ENCODE data around the gene OCA2.
"Not testable (repeated sequence)": the region's sequence is repeated elsewhere in the genome, so short reads cannot be mapped to it uniquely, and the experiment has no call there.

The OCA2 gene

GRCh38 chr15:27768732-27769475 lies 330.2 kb downstream of the OCA2 start:
- Mint-ChIP-seq H3K4me1 (peaks cover 5% of the 10 kb centered on the region), H3K27ac (no peak overlapping the region), H3K36me3 (ENCODE audit: low read depth) (no peaks in the 10 kb centered on the region), H3K27me3 (ENCODE audit: low read depth, poor library complexity) (peaks cover 4% of the 10 kb centered on the region), H3K4me3 (no peak overlapping the region), H3K9me3 (peaks cover 17% of the 10 kb centered on the region)
- no peak for DNase-seq
- no peak for TF ChIP-seq CTCF (IDR thresholded peaks at IDR 0.05)

- Mint-ChIP-seq H3K4me3 (no peak overlapping the region), H3K4me1 (peaks cover 5% of the 10 kb centered on the region), H3K9me3 (peaks cover 17% of the 10 kb centered on the region), H3K27ac (no peak overlapping the region), H3K36me3 (ENCODE audit: low read depth) (no peaks in the 10 kb centered on the region), H3K27me3 (ENCODE audit: low read depth, poor library complexity) (peaks cover 4% of the 10 kb centered on the region)
- no peak for DNase-seq
- no peak for TF ChIP-seq CTCF (IDR thresholded peaks at IDR 0.05)
These were observed 331.0 kb downstream of the OCA2 start for GRCh38 chr15:27767918-27768640.

GRCh38 chr15:27767430-27767829 lies 331.7 kb downstream of the OCA2 start:
- H3K36me3 Mint-ChIP-seq (ENCODE audit: low read depth); H3K27ac Mint-ChIP-seq; H3K27me3 Mint-ChIP-seq (ENCODE audit: low read depth, poor library complexity); DNase-seq; H3K4me3 Mint-ChIP-seq; H3K4me1 Mint-ChIP-seq: not testable (repeated sequence)
- H3K9me3 Mint-ChIP-seq: peaks cover 17% of the 10 kb centered on the region

- Mint-ChIP-seq H3K9me3 (peaks cover 12% of the 10 kb centered on the region), H3K36me3 (ENCODE audit: low read depth) (no peaks in the 10 kb centered on the region), H3K27me3 (ENCODE audit: low read depth, poor library complexity) (no peaks in the 10 kb centered on the region), H3K4me3 (no peak overlapping the region), H3K27ac (no peak overlapping the region), H3K4me1 (peaks cover 5% of the 10 kb centered on the region)
- DNase-seq: no peak
- no peak for TF ChIP-seq CTCF (IDR thresholded peaks at IDR 0.05)
These were observed 334.8 kb downstream of the OCA2 start for GRCh38 chr15:27764339-27764738.

GRCh38 chr15:27763514-27763913 lies 335.6 kb downstream of the OCA2 start:
- Mint-ChIP-seq H3K27me3 (ENCODE audit: low read depth, poor library complexity) (peaks cover 3% of the 10 kb centered on the region), H3K9me3 (peaks cover 11% of the 10 kb centered on the region), H3K27ac (peak overlapping the region; percentile 44), H3K36me3 (ENCODE audit: low read depth) (no peaks in the 10 kb centered on the region), H3K4me1 (peaks cover 4% of the 10 kb centered on the region), H3K4me3 (no peak overlapping the region)
- DNase-seq: no peak
- TF ChIP-seq CTCF (IDR thresholded peaks at IDR 0.05): no peak

- peaks cover 7% of the 10 kb centered on the region for H3K9me3 Mint-ChIP-seq
- no peak overlapping the region for H3K4me3 Mint-ChIP-seq
- H3K36me3 Mint-ChIP-seq (ENCODE audit: low read depth): no peaks in the 10 kb centered on the region
- no peaks in the 10 kb centered on the region for H3K4me1 Mint-ChIP-seq
- TF ChIP-seq CTCF (IDR thresholded peaks at IDR 0.05): no peak
- H3K27ac Mint-ChIP-seq: no peak overlapping the region
- no peak for DNase-seq
- peaks cover 5% of the 10 kb centered on the region for H3K27me3 Mint-ChIP-seq (ENCODE audit: low read depth, poor library complexity)
These were observed 336.6 kb downstream of the OCA2 start for GRCh38 chr15:27762471-27762870.
